ENCODE results near the gene GP2.
"Not testable (repeated sequence)": the region's sequence is repeated elsewhere in the genome, so short reads cannot be mapped to it uniquely, and the experiment has no call there.

Gene GP2

DNA sequence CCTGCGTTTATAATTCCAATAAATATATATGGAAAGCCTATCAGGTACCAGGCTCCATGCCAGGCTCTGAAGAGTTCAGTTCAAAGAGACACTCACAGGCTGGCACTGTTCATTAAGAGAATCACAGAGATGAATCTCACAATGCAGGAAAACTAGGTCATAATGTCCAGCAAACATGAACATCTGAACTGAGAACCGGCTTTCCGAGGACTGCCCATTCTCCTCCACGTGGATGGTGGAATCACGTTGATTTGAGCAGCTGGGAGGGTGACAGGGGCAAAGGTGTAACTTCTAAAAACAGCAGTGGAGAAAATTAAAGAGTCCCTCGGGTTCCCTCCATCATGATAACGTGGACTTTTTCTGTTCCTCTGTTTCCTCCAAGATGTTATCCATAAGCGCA is 10.2 kb downstream of the GP2 start:
- H3K36me3 ChIP-seq (ENCODE audit: insufficient read depth, low read length) = no peaks in the 10 kb centered on the region
- no peak overlapping the region for H3K27ac ChIP-seq (ENCODE audit: low read depth, low read length)
- no peaks in the 10 kb centered on the region for H3K79me2 ChIP-seq (ENCODE audit: control insufficient read depth, insufficient read depth, low read length, unreplicated experiment)
- no peak overlapping the region for H3K4me3 ChIP-seq (ENCODE audit: low read depth, low read length)
- no peaks in the 10 kb centered on the region for H3K27me3 ChIP-seq (ENCODE audit: insufficient read depth, low read length)
- no peaks in the 10 kb centered on the region for H3K4me1 ChIP-seq (ENCODE audit: control insufficient read depth, insufficient read depth, low read length, unreplicated experiment)
- no peak overlapping the region for H2AFZ ChIP-seq (ENCODE audit: low read length, unreplicated experiment)

GRCh38 chr16:20316715-20317114 is 10.6 kb downstream of the GP2 start:
- Histone ChIP-seq H2AFZ (ENCODE audit: low read length, unreplicated experiment) (no peak overlapping the region), H3K27ac (ENCODE audit: low read depth, low read length) (no peak overlapping the region)

DNA sequence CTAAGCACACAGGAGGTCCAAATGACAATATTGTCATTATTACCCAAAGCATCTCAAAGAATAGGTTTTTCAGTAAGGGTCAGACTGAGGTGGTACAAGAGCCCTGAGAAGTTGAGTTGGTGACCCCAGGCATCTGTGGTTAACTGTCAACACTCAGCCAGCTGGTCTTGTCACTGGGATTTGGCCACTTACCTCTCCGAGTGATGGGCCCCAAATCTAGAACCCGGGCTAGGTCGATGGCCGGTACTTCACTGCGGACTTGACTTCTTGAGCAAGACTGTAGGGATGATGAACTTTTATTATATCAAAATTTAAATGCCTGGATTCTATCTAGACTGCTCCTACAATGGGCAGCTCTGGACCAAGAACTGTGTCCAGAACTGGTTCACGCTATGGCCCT is 11.5 kb downstream of the GP2 start:
- Histone ChIP-seq H3K27me3 (ENCODE audit: insufficient read depth, low read length) (no peaks in the 10 kb centered on the region), H2AFZ (ENCODE audit: low read length, unreplicated experiment) (no peak overlapping the region), H3K4me1 (ENCODE audit: control insufficient read depth, insufficient read depth, low read length, unreplicated experiment) (no peaks in the 10 kb centered on the region), H3K4me3 (ENCODE audit: low read depth, low read length) (no peak overlapping the region), H3K27ac (ENCODE audit: low read depth, low read length) (no peak overlapping the region), H3K79me2 (ENCODE audit: control insufficient read depth, insufficient read depth, low read length, unreplicated experiment) (no peaks in the 10 kb centered on the region), H3K36me3 (ENCODE audit: insufficient read depth, low read length) (no peaks in the 10 kb centered on the region)

More at GRCh38 chr16:20316715-20317114, 10.6 kb downstream of the GP2 start:
- H3K4me3 ChIP-seq (ENCODE audit: low read depth, low read length) = no peak overlapping the region
- no peaks in the 10 kb centered on the region for H3K4me1 ChIP-seq (ENCODE audit: control insufficient read depth, insufficient read depth, low read length, unreplicated experiment)
- H3K79me2 ChIP-seq (ENCODE audit: control insufficient read depth, insufficient read depth, low read length, unreplicated experiment) = no peaks in the 10 kb centered on the region
- no peaks in the 10 kb centered on the region for H3K36me3 ChIP-seq (ENCODE audit: insufficient read depth, low read length)
- H3K27me3 ChIP-seq (ENCODE audit: insufficient read depth, low read length) = no peaks in the 10 kb centered on the region

DNA sequence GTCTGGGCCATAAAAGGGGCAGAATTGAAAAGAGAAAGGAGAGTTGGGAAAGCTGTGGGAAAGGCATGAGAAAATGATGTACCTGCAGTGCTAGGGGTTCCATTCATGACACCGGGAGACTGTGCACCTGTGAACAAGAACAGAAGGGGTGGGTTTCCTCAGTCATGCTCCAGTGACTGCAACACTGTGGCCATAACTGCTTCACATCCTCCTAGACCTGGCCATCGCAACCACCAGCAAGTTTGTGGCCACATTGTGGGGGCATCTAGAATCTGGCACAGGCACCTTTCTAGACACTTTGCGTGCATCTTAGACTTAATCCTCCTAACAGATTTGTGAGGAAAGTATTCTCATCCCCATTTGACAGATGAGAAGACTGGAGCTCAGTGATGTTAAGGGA is 12.7 kb downstream of the GP2 start:
- no peaks in the 10 kb centered on the region for H3K79me2 ChIP-seq (ENCODE audit: control insufficient read depth, insufficient read depth, low read length, unreplicated experiment)
- no peak overlapping the region for H2AFZ ChIP-seq (ENCODE audit: low read length, unreplicated experiment)
- no peak overlapping the region for H3K4me3 ChIP-seq (ENCODE audit: low read depth, low read length)
- H3K4me1 ChIP-seq (ENCODE audit: control insufficient read depth, insufficient read depth, low read length, unreplicated experiment) = no peaks in the 10 kb centered on the region
- no peaks in the 10 kb centered on the region for H3K27me3 ChIP-seq (ENCODE audit: insufficient read depth, low read length)
- no peak overlapping the region for H3K27ac ChIP-seq (ENCODE audit: low read depth, low read length)
- no peaks in the 10 kb centered on the region for H3K36me3 ChIP-seq (ENCODE audit: insufficient read depth, low read length)

- Histone ChIP-seq H3K79me2 (ENCODE audit: control insufficient read depth, insufficient read depth, low read length, unreplicated experiment) (no peaks in the 10 kb centered on the region), H3K27ac (ENCODE audit: low read depth, low read length) (no peak overlapping the region), H3K27me3 (ENCODE audit: insufficient read depth, low read length) (no peaks in the 10 kb centered on the region), H2AFZ (ENCODE audit: low read length, unreplicated experiment) (no peak overlapping the region), H3K4me1 (ENCODE audit: control insufficient read depth, insufficient read depth, low read length, unreplicated experiment) (no peaks in the 10 kb centered on the region), H3K4me3 (ENCODE audit: low read depth, low read length) (no peak overlapping the region), H3K36me3 (ENCODE audit: insufficient read depth, low read length) (no peaks in the 10 kb centered on the region)
Measured at GRCh38 chr16:20313741-20314140, 13.6 kb downstream of the GP2 start.

DNA sequence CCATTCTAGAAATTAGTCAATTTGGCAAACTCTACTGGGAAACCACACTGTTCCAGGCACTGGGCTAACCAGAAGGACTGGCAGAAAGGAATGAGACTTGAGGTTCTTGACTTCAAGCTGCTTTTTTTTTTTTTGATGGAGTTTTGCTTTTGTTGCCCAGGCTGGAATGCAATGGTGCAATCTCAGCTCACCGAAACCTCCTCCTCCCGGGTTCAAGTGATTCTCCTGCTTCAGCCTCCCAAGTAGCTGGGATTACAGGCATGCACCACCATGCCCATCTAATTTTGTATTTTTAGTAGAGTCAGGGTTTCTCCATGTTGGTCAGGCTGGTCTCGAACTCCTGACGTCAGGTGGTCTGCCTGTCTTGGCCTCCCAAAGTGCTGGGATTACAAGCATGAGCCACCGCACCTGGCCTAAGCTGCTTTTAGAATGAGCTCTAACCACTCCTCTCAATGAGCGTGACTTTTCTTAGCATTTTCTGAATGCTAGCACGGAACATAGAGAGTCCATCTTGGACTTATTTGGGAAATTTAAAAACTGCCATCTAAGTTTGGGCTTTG is 14.7 kb downstream of the GP2 start:
- H3K27ac ChIP-seq (ENCODE audit: low read depth, low read length); H3K36me3 ChIP-seq (ENCODE audit: insufficient read depth, low read length); H2AFZ ChIP-seq (ENCODE audit: low read length, unreplicated experiment); H3K4me3 ChIP-seq (ENCODE audit: low read depth, low read length); H3K79me2 ChIP-seq (ENCODE audit: control insufficient read depth, insufficient read depth, low read length, unreplicated experiment); H3K4me1 ChIP-seq (ENCODE audit: control insufficient read depth, insufficient read depth, low read length, unreplicated experiment); H3K27me3 ChIP-seq (ENCODE audit: insufficient read depth, low read length): not testable (repeated sequence)

DNA sequence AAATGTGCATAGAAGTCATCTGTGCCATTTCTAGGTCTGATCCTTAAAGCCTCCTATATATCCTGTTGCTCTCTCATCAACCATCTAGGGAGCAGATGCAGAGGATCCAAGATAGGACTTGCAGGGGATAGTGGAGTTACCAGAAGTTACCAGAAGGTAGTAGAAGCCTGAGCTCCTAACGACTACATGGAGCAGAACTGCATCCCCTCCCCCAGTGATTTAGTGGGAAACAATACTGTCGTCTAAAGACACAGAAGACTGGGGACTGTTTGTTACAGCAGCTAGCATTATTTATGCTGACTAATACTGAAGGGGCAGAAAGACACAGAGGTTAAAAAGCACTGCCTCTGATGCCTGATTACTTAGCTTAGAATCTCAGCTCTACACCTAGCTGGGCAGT is 15.8 kb downstream of the GP2 start:
- H3K27me3 ChIP-seq (ENCODE audit: insufficient read depth, low read length) = no peaks in the 10 kb centered on the region
- H2AFZ ChIP-seq (ENCODE audit: low read length, unreplicated experiment) = no peak overlapping the region
- no peaks in the 10 kb centered on the region for H3K36me3 ChIP-seq (ENCODE audit: insufficient read depth, low read length)
- H3K79me2 ChIP-seq (ENCODE audit: control insufficient read depth, insufficient read depth, low read length, unreplicated experiment) = no peaks in the 10 kb centered on the region
- no peaks in the 10 kb centered on the region for H3K4me1 ChIP-seq (ENCODE audit: control insufficient read depth, insufficient read depth, low read length, unreplicated experiment)
- H3K27ac ChIP-seq (ENCODE audit: low read depth, low read length) = no peak overlapping the region
- H3K4me3 ChIP-seq (ENCODE audit: low read depth, low read length) = no peak overlapping the region

- no peak overlapping the region for H3K27ac ChIP-seq (ENCODE audit: low read depth, low read length)
- no peaks in the 10 kb centered on the region for H3K27me3 ChIP-seq (ENCODE audit: insufficient read depth, low read length)
Measured at GRCh38 chr16:20310421-20311395, 16.6 kb downstream of the GP2 start.

DNA sequence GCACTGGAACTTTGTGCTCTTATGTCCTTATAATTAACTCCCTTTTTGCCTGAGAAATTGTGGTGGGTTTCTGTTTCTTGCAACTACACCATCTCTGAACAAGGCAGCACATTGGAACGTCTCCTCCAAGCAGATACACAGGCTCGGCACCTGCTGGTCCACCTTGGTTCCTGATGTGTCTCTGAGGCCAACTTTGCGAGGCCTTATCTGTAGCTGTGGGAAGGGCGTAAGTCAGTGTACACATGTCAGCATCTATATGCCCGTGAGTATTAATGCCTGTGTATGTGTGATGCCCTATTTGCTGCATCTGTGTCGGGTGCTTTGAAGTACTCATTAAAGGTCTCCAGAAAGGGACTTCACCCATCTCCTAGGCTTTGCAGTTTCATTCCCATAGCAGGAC is 17.5 kb downstream of the GP2 start:
- H3K27me3 ChIP-seq (ENCODE audit: insufficient read depth, low read length) = no peaks in the 10 kb centered on the region
- H3K4me1 ChIP-seq (ENCODE audit: control insufficient read depth, insufficient read depth, low read length, unreplicated experiment) = no peaks in the 10 kb centered on the region
- H2AFZ ChIP-seq (ENCODE audit: low read length, unreplicated experiment) = no peak overlapping the region
- H3K79me2 ChIP-seq (ENCODE audit: control insufficient read depth, insufficient read depth, low read length, unreplicated experiment) = no peaks in the 10 kb centered on the region
- no peaks in the 10 kb centered on the region for H3K36me3 ChIP-seq (ENCODE audit: insufficient read depth, low read length)
- no peak overlapping the region for H3K4me3 ChIP-seq (ENCODE audit: low read depth, low read length)
- H3K27ac ChIP-seq (ENCODE audit: low read depth, low read length) = no peak overlapping the region

More at GRCh38 chr16:20310421-20311395, 16.6 kb downstream of the GP2 start:
- Histone ChIP-seq H3K36me3 (ENCODE audit: insufficient read depth, low read length) (no peaks in the 10 kb centered on the region), H3K79me2 (ENCODE audit: control insufficient read depth, insufficient read depth, low read length, unreplicated experiment) (no peaks in the 10 kb centered on the region), H3K4me1 (ENCODE audit: control insufficient read depth, insufficient read depth, low read length, unreplicated experiment) (no peaks in the 10 kb centered on the region), H2AFZ (ENCODE audit: low read length, unreplicated experiment) (no peak overlapping the region), H3K4me3 (ENCODE audit: low read depth, low read length) (no peak overlapping the region)

DNA sequence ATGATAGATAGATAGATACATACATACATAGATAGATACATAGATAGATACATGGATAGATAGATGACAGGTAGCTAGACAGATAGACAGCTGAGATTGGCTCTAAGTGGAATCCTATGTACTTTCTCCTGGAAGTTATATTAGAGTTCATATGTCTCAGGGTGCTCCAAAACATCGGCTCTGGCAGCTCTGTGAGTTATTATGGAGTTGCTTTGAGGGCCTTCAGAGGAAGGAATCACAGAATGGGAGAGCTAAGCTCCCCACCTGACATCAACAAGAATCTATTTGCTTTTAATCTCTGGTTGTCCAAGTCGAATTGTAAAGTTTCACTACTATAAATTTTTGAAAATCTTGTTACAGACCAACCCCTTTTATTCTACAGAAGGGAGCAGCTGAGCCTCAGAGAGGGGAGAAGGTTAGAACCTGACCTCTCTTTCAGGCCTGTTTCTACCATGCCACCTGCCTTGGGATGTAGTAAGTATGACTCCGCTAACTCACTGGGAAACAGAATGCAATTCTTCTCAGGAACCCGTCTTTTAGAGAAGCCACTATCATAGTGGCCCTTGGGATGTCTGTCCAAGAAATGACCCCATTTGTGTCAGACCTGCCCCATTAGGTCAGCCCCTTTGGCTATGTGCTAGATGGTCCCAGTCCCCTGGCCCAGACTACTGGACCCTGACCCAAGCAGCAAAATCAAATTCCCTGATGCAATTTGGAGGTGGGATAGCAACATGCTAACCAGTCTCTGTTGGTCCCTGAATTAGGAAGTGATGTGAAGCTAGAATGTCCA is 18.3 kb downstream of the GP2 start:
- H2AFZ ChIP-seq (ENCODE audit: low read length, unreplicated experiment) = no peak overlapping the region
- no peaks in the 10 kb centered on the region for H3K36me3 ChIP-seq (ENCODE audit: insufficient read depth, low read length)
- no peak overlapping the region for H3K27ac ChIP-seq (ENCODE audit: low read depth, low read length)
- no peaks in the 10 kb centered on the region for H3K4me1 ChIP-seq (ENCODE audit: control insufficient read depth, insufficient read depth, low read length, unreplicated experiment)
- H3K27me3 ChIP-seq (ENCODE audit: insufficient read depth, low read length) = no peaks in the 10 kb centered on the region
- H3K79me2 ChIP-seq (ENCODE audit: control insufficient read depth, insufficient read depth, low read length, unreplicated experiment) = no peaks in the 10 kb centered on the region
- H3K4me3 ChIP-seq (ENCODE audit: low read depth, low read length) = no peak overlapping the region

All from ACC112 (cell line).